ENCODE results near the gene IRF1.

IRF1 gene

DNA sequence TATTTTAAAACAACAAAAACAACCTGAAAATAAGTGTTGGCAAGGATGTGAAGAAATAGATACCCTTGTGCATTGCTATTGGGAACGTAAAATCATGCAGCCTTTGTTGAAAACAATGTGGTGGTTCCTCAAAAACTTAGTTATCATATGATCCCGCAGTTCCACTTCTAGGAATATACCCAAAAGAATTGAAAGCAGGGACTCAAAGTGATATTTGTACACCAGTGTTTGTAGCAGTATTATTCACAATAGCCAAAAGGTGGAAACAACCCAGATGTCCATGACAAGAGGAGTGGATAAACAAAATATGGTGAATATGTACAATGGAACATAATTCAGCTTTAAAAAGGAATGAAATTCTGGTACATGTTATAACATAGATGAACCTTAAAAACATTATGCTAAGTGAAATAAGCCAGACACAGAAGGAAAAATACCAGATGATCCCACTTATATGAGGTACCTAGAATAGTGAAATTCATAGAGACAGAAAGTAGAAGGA is 29.0 kb downstream of the IRF1 start:
- DNase-seq (ENCODE audit: low read depth in 3 of 3) = no peak

DNA sequence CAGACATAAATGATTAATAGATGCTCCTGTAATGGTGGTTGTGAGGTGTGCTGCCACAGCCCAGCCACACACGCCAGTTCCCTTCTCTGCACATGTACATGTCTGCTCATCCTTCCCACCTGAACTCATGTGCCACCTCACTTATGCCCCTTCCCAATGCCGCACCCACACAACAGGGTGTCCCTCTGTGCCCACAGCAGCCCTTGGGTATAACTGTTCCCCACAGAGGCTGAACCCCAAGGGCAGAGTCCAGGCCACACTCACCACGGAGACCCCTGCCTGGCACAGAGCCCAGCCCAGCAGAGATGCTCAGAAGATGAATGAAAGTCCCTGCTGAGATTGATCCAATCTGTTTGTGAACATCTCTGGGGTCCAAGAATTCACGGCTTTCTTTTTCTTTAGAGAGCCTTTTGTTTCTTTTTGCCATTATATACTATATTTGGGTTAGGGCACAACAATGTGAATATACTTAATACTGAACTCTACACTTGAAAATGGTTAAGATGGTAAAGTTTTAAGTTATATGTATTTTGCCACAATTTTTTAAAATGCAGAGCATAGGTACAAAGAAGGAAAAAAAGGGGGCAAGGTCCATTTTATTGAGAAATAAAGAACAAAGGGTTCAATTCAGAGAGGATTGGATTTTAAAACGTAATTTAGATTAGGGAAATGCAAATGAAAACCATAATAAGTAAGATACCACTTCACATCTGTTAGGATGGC is 29.6 kb downstream of the IRF1 start:
- no peak for DNase-seq (ENCODE audit: low read depth in 3 of 3)

DNA sequence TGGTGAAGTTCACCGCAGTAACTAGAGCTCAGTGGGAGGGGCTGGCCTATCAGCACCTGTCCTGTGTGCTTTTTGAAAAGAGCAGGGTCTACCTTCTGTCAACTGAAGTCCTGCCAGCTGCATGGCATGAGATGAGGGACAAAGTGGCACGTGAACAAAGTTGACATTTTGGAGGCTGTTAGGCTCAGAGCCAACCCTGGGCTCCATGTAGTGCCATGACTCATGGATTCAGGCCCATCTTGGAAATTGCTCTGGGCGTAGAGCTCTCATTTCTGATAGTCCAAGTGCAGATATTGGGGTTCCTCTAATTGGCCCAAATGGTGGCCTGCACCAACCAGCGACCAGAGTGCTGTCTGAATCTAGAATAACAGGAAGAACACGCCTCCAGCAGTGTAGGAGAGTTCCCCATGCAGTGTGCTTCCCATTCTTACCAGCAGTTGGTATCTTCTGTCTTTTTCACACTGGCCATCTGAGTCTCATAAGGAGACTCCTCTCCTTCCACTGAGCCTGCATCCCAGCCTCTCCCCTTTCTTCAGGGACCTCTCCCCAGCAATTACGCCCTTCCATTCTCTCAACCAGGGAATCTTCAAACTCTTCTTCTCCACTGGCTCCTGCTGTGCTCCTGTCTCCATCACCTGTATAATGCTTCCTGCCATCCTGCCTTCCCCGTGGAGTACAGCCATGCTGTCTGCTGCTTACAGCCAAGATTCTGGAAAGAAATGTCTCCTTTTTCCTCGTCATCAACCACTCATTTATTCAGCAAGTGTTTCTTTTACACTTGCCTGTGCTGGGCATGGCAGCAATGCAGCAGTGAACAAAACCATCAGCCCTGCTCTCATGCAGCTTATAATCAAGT is 30.4 kb downstream of the IRF1 start:
- DNase-seq (ENCODE audit: low read depth in 3 of 3) = no peak

DNA sequence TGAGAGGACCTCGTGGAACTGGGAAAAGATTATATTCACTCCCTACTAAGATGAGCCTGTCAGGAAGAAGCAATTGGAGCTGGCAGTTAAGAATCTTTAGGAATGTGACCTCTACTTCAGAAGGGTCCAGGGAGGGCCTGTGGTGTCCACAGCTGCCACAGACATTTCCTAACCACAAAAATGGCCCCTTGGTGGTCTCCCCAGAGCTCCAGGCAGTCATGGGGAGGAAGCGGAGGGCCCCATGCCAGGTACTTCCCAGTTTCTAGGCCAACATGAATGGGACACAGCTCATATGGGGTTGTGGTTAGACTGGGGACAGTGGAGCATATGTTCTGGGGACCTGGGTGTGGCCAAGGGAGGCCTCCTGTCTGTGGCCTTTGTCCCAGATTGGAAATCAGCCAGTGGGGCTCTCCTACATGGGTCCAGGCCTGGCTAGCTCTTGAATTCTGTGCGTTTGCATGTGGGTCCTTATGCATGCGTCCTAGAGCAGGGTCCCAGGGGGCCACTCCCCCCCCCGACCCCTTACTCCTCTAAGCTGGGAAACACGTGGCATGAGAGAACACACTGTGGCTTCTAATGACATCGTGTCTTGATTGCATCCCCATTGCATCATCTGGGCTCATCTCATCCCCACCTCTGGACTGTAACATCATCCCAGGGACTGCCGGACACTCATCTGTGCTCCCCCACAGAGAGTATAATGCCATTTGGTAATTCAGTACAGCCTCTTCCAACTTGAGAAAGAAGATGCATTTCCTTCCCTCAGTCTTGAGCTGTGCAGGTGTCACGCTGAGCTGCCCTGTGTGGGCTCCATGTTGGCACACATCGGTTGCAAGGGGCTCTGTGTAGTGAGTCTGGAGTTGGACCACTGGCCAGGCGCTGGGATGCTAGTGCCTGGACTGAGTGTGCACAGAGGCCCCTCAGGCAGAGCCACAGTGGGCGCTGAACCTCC is 31.3 kb downstream of the IRF1 start:
- no peak for DNase-seq (ENCODE audit: low read depth in 3 of 3)

DNA sequence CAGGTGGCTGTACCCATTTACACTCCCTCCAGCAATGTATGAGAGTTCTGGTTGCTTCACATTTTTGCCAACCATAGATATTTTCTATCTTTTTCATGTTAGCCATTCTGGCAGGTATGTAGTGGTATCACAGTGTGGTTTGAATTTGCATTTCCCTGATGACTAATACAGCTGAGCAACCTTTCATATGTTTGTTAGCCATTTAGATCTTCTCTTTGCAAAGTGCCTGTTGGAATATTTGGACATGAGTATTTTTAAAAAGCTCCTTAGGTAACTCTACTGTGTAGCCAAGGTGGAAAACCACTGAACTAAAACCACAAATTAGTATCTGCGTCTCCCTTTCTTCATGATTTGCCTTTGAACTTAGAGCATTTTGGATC is 31.9 kb downstream of the IRF1 start:
- no peak for DNase-seq (ENCODE audit: low read depth in 3 of 3)

DNA sequence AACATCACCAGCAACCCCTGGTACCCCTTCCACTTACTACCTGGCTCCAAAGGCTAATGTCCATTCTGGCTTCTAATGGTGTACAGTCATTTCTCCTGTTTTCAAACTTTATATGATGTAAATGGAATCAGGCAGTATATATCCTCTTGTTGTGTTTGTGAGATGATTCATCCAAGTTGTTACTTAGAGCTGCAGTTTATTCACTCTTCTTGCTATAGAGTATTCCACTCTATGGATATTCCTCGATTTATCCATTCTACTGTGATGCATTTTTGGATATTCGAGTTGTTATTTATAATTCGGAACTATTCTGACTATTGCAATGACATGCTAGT is 32.4 kb downstream of the IRF1 start:
- no peak for DNase-seq (ENCODE audit: low read depth in 3 of 3)

DNA sequence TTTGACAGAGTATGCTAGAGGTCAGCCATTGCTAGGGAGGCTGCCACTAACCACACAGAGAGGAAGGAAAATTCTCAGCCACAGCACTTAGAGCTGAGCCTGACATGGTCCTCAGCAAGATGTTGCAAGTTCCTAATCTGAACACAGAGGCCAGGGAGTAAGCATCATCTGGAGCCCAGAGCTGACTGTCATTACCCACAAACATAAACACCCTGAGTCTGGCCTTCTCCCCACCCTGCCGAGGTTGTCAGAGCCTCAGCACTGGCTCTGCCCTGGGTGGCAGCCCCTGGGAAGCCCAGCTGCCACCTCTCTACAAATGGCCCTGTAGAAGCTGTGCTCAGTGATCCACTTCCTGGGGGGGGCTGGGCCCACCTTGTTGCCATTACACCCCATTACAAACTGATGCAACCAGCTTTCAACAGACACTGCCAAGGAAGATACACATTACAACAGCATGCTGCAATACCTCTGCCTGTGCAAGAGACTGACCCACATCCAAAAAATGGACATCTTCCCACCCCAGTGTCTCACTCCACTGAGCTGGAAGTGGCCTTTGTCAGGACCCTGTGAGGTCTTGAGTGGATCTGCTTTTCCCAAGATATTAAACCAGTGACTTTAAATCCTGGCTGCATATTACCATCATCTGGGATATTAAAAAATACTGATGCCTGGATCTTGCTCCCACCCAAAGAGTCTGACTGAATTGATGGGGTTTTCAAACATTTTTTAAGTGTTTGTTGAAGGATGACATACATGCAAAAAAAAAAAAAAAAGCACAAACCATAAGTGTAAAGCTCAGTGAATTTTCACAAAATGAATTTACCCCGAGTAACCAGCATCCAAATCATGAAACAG is 33.0 kb downstream of the IRF1 start:
- no peak for DNase-seq (ENCODE audit: low read depth in 3 of 3)

DNA sequence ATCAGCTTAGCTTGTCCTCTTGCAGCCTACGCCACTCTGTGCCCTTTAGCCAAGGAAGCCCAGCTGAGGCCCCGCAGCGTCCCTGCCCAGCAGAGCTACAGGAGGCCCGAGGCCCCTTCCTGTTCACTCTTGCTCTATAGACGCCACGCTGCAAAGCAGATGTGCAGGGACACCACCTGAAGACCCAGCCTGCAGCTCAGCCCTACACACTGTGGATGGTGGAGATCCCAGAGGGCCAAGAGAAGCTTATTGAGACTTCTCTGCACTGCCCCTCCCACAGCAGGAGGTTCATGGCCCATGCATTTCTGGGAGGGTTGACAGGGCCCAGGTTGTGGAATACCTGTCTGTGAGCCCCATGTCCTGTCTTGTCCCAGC is 33.6 kb downstream of the IRF1 start:
- no peak for DNase-seq (ENCODE audit: low read depth in 3 of 3)

DNA sequence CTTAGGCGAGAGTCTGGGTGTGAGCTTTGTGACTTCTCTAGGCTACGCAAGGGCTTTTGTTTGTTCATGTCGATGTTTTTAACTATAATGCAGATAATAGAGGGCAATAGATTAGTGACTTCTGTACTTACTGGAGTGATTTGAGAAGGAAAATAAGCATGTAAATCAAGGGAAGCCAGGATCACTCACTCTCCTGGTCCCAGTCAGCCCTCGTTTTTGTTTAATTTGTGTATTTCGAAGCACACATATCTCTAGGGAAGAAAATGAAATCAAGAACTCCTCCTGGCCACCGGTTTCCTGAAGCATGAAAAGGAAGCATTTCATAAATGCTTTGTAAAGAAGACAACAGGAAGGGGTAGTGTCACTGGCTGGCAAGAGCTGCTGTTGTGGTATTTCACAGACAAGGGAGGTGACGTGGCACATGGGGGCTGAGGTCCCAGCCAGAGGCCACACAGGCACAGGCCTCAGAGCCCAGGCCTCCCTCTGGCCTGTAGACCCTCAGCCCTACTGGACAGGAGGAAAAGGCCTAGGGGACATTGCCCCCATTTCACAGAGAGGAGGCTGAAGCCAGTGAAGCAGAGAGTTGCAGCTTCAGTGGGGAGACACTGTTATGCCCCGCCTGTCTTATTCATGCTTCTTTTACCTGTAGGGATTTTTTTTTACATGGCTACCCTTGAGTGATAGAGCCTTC is 34.1 kb downstream of the IRF1 start:
- DNase-seq (ENCODE audit: low read depth in 3 of 3) = no peak

DNA sequence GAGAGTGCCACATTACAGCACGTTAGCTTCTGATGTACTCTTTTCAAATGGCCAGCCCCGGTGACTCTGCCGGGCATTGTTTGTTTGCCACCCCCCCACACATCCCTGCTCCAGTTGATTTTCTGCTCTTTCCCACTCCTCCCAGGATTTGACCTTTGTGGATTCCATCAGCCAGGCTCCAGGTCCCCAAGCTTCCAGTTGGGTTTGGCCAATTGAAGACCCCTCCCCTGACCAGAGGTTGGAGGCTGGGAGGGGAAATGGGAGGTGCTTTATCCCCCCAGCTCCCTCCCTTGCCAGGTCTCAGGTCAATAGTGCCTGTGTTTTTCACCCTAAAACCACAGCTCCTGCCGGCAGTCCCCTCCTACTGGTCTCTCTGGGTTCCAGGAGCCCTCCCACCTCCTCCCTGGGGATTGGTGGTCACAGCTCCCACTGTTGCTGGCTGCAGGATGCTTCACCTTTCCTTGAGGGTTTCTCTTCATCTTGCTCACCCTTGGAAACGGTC is 34.9 kb downstream of the IRF1 start:
- DNase-seq (ENCODE audit: low read depth in 3 of 3) = no peak

DNA sequence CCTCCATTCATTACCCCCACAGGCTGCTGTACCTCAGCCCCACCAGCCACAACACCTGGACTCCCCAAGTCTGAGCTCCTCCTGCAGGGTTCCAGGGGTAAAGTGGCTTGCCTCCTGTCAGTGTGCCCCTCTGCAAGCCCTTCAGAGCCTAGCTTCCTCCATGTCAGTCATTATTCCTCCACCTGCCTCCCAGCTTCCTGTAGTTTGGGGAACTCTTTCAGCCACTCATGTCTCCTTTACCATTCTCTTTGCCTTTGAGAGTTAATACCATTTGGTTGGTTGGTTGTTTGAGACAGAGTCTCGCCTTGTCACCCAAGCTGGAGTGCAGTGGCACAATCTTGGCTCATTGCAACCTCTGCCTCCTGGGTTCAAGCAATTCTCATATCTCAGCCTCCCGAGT is 36.2 kb downstream of the IRF1 start:
- no peak for DNase-seq (ENCODE audit: low read depth in 3 of 3)

DNA sequence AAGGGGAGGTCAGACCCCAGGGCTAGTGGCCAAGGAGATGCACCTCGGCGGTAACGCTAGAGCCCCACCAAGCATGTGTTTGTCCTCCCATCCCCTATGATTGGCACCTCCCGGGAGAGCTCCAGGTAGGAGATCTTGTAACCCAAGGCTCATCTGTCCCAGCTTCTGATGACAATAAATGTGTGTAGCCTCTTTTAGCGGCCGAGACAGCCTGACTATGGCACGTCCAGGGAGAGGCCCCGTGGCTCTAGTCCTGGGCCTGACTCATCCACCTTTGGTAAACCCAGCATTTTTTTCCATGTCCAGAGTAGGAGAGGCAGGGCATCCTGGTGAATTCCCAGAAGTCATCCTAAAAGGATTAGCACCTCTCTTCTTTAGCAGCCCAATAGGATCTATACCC is 39.2 kb downstream of the IRF1 start:
- no peak for DNase-seq (ENCODE audit: low read depth in 3 of 3)

DNA sequence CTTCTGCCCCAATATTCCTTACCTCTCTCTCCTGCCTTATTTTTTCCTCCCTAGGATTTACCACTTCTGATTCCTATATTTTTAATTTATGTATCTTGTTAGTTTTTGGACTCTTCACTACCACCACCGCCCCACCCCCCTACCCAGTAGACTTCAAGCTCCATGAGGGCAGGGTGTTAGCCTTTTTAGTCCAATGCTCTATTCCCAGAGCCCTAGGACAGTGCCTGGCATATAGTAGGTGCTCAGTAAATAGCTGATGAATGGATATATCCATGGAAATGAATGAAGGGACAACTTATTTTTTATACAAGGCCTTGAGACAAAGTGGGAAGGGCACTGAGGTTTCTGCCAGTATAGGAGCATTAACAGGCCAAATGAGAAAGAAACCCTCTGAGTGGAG is 41.5 kb downstream of the IRF1 start:
- DNase-seq (ENCODE audit: low read depth in 3 of 3) = no peak

DNA sequence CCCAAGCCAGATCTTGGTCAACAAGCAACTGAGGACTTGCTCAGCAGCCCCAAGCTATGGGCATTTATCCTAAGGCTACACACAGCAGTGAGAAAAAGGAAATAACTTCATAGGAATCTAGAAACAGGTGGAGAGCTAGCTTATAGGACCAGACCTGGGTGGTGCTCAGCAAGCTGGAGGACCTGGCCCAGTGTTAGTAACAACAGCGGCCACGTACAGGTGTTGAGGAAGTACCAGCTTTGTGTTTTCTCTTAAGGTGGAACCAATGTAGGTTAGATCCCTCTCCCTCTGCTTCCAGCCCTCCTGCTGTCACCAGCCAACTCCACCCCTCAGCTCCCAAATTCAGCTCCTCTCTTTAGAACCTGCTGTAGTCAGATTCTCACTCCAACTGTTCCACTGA is 43.4 kb downstream of the IRF1 start:
- DNase-seq (ENCODE audit: low read depth in 3 of 3) = no peak

DNA sequence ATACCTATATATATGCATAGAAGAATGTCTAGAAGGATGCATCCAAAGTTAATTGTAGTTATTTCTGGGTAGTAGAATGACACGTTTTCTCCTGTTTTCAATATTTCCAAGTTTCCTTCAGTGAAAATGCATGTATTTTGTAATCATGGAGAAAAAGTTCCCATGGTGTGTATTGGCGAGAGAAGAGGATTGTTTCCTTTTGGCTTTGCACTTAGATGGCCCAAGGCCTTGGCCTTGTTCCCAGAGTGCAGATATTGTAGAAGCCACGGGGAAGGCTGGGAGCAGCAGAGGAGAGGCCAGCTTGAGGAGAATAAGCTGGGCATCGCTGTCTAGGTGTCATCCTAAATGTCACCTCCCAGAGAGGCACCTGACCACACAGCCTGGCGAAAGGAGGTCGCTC is 44.0 kb downstream of the IRF1 start:
- DNase-seq (ENCODE audit: low read depth in 3 of 3) = no peak

DNA sequence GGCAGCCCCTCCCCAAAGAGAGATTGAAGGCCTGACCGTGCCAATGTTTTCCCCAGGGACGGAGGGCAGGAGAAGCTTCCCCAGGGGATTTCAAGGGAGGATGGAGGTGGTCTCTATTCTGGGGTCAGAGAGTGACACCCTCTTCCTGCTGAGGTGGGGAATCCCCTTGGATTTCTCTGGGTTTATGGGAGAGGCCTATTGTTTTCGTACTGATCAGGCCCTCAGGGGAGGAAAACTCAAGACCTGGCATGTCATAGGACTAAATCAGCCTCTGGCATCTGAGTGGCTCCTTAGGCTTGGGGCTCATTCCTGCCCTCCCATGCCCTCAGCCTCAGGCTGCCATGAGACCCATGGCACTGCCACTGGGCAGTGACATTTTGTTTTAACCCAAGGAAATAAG is 44.6 kb downstream of the IRF1 start:
- no peak for DNase-seq (ENCODE audit: low read depth in 3 of 3)

DNA sequence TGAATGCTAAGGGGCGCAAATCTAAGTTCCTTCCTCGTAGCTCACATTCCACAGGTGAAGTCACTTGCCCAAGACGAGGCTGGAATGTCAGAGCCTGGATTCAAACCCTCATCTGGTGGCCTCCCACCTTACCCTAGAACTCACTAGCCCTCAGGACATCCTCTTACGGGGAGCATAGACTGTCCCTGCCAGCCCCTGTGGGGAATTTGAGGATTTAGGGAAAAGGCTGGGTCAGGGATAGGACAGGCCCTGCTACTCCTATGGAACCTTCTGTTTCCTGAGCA is 45.0 kb downstream of the IRF1 start:
- DNase-seq (ENCODE audit: low read depth in 3 of 3) = no peak

DNA sequence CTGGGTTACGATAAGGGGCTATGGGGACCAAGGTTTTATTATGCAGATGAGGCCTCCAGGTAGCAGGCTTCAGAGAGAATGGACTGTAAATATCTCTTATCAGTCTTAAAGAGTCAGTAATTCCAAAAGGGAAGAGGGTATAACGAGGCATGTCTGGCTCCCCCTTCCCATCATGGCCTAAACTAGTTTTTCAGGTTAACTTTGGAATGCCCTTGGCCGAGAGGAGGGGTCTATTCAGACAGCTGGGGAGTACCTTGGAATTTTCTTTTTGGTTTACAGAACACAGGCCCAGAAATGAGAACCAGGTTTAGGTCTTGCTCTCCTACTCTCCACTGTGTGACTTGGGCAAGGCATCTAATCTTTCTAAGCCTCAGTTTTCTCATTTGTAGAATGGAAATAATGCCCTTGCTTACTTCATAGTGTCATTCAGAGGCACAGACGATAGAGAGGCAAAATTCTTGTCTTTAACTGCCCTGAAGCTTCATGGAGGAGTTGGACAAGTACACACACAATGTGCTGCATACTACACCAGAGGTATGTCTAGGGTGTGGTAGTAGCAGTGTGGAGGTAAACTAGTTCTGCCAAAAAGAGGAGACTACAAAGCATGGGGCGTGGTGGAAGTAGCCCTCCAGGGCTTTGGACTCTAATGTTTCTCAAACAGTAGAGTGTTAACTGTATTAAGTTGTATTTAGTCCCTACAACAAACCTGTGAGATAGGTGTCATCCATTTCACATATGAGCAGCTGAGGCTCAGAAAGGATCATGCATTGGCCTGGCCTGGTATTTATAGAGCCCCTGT is 45.5 kb downstream of the IRF1 start:
- DNase-seq (ENCODE audit: low read depth in 3 of 3) = no peak

DNA sequence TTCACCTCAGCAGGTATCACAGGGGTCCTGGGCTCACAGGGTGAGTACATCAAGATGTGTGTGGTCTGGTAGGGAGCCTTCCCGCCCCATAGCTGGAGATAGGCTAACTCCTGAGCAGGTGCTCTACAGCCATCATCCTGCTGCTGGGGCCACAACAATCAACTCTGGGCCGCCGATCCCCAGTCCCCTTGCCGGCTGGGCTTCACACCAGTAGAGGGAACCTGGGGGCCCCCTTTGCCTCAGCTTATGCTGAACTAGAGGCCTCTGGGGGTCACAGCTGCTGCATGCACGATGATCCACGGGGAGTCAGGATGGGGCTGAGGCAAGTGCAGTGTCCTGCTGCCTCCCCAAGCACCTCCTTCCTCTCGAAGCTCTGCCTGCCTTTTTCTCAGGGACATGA is 46.5 kb downstream of the IRF1 start:
- no peak for DNase-seq (ENCODE audit: low read depth in 3 of 3)

DNA sequence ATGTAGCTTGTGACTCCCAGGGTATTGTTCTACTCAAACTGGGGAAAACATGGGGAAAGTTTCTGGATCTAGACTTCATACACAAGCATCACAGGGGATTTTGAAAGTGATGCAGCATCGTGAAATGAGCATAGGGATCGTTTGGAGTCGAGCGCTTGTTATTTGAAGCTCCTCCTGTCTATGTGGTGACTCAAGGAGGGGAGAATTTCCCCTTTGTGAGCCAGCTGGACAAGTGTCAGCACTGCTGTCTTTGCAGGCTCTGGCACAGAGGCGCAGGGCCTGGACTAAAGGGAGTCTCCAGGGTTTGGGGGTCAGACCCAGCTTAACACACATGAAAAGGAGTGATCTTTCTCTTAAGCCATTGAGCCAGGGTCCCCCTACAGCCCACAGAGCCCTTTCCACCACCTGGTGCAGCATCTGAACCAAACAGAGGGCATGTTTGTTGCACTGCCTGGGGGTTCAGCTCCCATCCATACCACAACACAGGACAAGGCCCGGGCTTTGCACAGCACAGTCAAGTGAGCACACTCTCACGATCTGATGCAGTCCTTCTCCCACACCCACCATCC is 51.0 kb downstream of the IRF1 start:
- DNase-seq (ENCODE audit: low read depth in 3 of 3) = no peak
